DOHH2 (cell line): ENCODE measurements around the gene MDGA2.

Experiments used
- H3F3A ChIP-seq: fragments of 200-600 bp; sonication (generic), shearing (Covaris generic); 2 replicates; pipeline ENCODE4 v1.6.0; 2016; ENCODE audit warnings: antibody characterized with exemption, mild to moderate bottlenecking; ENCODE audit not compliant: control insufficient read depth, insufficient read depth
- H3K27ac ChIP-seq: fragments of 200-600 bp; sonication (generic); 2 replicates; pipeline ENCODE4 v1.5.1; 2014; ENCODE audit warnings: low read depth, mild to moderate bottlenecking, low read length, moderate library complexity
- H3K27me3 ChIP-seq: fragments of 200-600 bp; sonication (generic); 2 replicates; pipeline ENCODE4 v1.6.1; 2014; ENCODE audit warnings: mild to moderate bottlenecking, low read length, mixed read lengths; ENCODE audit not compliant: control insufficient read depth
- H3K36me3 ChIP-seq: fragments of 200-600 bp; sonication (generic); 2 replicates; pipeline ENCODE4 v1.6.1; 2014; ENCODE audit warnings: mild to moderate bottlenecking, low read length, moderate library complexity, mixed read lengths; ENCODE audit not compliant: control insufficient read depth
- H3K4me1 ChIP-seq: fragments of 200-600 bp; sonication (generic); 2 replicates; pipeline ENCODE4 v1.6.1; 2014; ENCODE audit warnings: mild to moderate bottlenecking, low read length, mixed read lengths; ENCODE audit not compliant: control insufficient read depth
- H3K4me2 ChIP-seq: fragments of 200-600 bp; sonication (generic); 2 replicates; pipeline ENCODE4 v1.6.0; 2014; ENCODE audit warnings: mild to moderate bottlenecking, low read length, moderate library complexity
- H3K4me3 ChIP-seq: fragments of 200-600 bp; sonication (generic); 2 replicates; pipeline ENCODE4 v1.5.1; 2014; ENCODE audit warnings: mild to moderate bottlenecking, low read length, mixed read lengths
- H3K79me2 ChIP-seq: fragments of 200-600 bp; sonication (generic); 2 replicates; pipeline ENCODE4 v1.6.1; 2014; ENCODE audit warnings: mild to moderate bottlenecking, low read length, mixed read lengths; ENCODE audit not compliant: control insufficient read depth
- H3K9me2 ChIP-seq: fragments of 200-600 bp; sonication (generic); replicated peaks from 2 replicates; pipeline ENCODE4 v1.6.1; 2014; ENCODE audit warnings: mild to moderate bottlenecking, low read length, mixed read lengths; ENCODE audit not compliant: control insufficient read depth
- H3K9me3 ChIP-seq: fragments of 200-600 bp; sonication (generic); 2 replicates; pipeline ENCODE4 v1.6.1; 2014; ENCODE audit warnings: antibody characterized with exemption, low read length, mixed read lengths; ENCODE audit not compliant: control insufficient read depth, insufficient read depth
- H4K20me1 ChIP-seq: fragments of 200-600 bp; sonication (generic); 2 replicates; pipeline ENCODE4 v1.6.0; 2014; ENCODE audit warnings: low read depth, mild to moderate bottlenecking, antibody characterized with exemption, low read length, moderate library complexity; ENCODE audit not compliant: control insufficient read depth, insufficient read depth
- EZH2phosphoT487 ChIP-seq: fragments of 200-600 bp; sonication (generic); IDR thresholded peaks from 2 replicates; pipeline ENCODE4 v1.6.1; 2017; ENCODE audit warnings: borderline replicate concordance, mild to moderate bottlenecking, antibody characterized with exemption, low read length, moderate library complexity, mixed read lengths
- TF ChIP-seq, protein P1 (sequence below): fragments of 200-600 bp; sonication (generic); IDR thresholded peaks from one replicate; pipeline ENCODE4 v1.5.1; 2014; ENCODE audit warnings: antibody characterized with exemption, mild to moderate bottlenecking, low read depth, low read length; ENCODE audit not compliant: poor library complexity, severe bottlenecking

Gene MDGA2

DNA sequence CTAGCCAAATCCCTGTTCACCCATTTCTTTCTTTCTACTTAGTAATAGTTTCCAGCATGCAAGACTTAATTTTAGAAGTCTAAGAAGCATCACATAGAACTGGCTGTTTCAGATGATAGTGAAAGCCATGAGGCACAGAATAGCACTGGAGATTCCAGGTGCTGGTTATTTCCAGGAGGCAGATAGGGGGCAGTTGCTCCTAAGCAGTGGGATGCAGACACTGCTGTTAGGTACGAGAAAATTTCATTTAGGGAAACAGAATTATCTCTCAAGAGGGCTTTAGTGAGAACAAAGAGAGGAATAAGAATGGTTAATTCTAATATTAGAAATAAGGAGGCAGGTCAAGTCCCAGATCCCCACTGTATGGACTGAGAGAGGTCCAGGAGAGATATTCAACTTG is 3.6 kb upstream of the MDGA2 start:
- no peak overlapping the region for H3K4me3 ChIP-seq
- H3K79me2 ChIP-seq: no peaks in the 10 kb centered on the region
- no peaks in the 10 kb centered on the region for H3F3A ChIP-seq
- no peaks in the 10 kb centered on the region for H3K36me3 ChIP-seq
- H3K9me3 ChIP-seq: peaks cover 3% of the 10 kb centered on the region; the same call in 1 of the 2 replicates
- H3K4me2 ChIP-seq: no peak overlapping the region
- no peaks in the 10 kb centered on the region for H4K20me1 ChIP-seq
- no peaks in the 10 kb centered on the region for H3K9me2 ChIP-seq
- H3K4me1 ChIP-seq: no peaks in the 10 kb centered on the region
- TF ChIP-seq, protein P1, sequence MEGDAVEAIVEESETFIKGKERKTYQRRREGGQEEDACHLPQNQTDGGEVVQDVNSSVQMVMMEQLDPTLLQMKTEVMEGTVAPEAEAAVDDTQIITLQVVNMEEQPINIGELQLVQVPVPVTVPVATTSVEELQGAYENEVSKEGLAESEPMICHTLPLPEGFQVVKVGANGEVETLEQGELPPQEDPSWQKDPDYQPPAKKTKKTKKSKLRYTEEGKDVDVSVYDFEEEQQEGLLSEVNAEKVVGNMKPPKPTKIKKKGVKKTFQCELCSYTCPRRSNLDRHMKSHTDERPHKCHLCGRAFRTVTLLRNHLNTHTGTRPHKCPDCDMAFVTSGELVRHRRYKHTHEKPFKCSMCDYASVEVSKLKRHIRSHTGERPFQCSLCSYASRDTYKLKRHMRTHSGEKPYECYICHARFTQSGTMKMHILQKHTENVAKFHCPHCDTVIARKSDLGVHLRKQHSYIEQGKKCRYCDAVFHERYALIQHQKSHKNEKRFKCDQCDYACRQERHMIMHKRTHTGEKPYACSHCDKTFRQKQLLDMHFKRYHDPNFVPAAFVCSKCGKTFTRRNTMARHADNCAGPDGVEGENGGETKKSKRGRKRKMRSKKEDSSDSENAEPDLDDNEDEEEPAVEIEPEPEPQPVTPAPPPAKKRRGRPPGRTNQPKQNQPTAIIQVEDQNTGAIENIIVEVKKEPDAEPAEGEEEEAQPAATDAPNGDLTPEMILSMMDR: no peak
- TF ChIP-seq EZH2phosphoT487: no peak
- no peak overlapping the region for H3K27ac ChIP-seq
- no peaks in the 10 kb centered on the region for H3K27me3 ChIP-seq

DNA sequence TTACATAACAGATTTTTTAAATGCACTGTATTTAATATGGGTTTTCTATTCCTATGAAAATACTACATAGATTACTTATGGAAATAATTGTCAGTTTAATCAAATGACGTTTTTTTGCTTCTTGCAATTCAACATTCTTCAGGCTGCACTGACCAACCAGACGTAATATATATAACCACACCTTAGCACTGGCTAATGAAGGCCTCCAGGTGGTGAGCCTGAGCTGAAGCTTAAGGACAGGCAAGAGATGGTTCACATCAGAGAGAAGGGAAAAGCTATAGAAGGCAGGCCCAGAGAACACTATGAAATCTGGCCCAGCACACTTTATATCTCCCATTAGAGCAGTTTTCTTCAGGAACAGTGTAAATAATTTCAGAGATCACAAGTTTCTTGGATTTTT is 2.8 kb upstream of the MDGA2 start:
- H3K4me2 ChIP-seq: no peak overlapping the region
- H3K27me3 ChIP-seq: no peaks in the 10 kb centered on the region
- no peaks in the 10 kb centered on the region for H3K36me3 ChIP-seq
- no peaks in the 10 kb centered on the region for H3K9me2 ChIP-seq
- H3K9me3 ChIP-seq: peaks cover 3% of the 10 kb centered on the region; the same call in 1 of the 2 replicates
- no peaks in the 10 kb centered on the region for H3F3A ChIP-seq
- H3K4me3 ChIP-seq: no peak overlapping the region
- H3K79me2 ChIP-seq: no peaks in the 10 kb centered on the region
- TF ChIP-seq, protein P1: no peak
- no peak for TF ChIP-seq EZH2phosphoT487
- no peaks in the 10 kb centered on the region for H3K4me1 ChIP-seq
- H4K20me1 ChIP-seq: no peaks in the 10 kb centered on the region
- H3K27ac ChIP-seq: no peak overlapping the region

DNA sequence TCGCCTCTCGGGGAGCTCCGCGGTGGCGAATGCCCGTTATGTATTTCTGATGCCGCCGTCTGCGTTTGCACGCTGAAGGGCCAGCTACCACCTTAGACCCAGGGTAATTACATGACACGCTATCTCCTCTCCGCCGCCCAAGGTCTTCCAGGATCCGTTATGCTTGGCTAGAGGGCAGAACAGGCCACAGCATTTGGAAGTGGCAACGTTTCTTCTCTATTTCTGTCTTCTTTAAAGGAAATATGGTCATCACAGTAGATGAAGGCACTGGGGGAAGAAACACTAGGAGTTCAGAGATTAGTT is 861 bp upstream of the MDGA2 start:
- Histone ChIP-seq H3K9me2 (no peaks in the 10 kb centered on the region), H3K4me1 (no peaks in the 10 kb centered on the region), H3K4me3 (no peak overlapping the region), H3K9me3 (peaks cover 3% of the 10 kb centered on the region), H3K4me2 (no peak overlapping the region), H4K20me1 (no peaks in the 10 kb centered on the region), H3K27me3 (no peaks in the 10 kb centered on the region), H3K79me2 (no peaks in the 10 kb centered on the region), H3K27ac (no peak overlapping the region), H3K36me3 (no peaks in the 10 kb centered on the region), H3F3A (no peaks in the 10 kb centered on the region)
- TF ChIP-seq, protein P1: no peak
- TF ChIP-seq EZH2phosphoT487: no peak
